HG03025 (cell line): ENCODE results near the gene PKD2L2.

Experiments used
- ATAC-seq: cut with Tn5 transposase; IDR thresholded peaks from one replicate; pipeline ENCODE4 v1.9.1; 2021; ENCODE audit warnings: mild to moderate bottlenecking, moderate library complexity; ENCODE audit not compliant: unreplicated experiment, low FRiP score

PKD2L2 gene

GRCh38 chr5:137880313-137880712 lies 8.9 kb upstream of the PKD2L2 start:
- ATAC-seq = no peak

GRCh38 chr5:137887831-137888230 lies 1.4 kb upstream of the PKD2L2 start:
- no peak for ATAC-seq

GRCh38 chr5:137888466-137888862 lies 793 bp upstream of the PKD2L2 start:
- no peak for ATAC-seq

GRCh38 chr5:137890845-137891244 lies 1.6 kb downstream of the PKD2L2 start:
- no peak for ATAC-seq

- no peak for ATAC-seq
These were observed 2.6 kb downstream of the PKD2L2 start for GRCh38 chr5:137891849-137892248.

- no peak for ATAC-seq
These were observed 5.3 kb downstream of the PKD2L2 start for GRCh38 chr5:137894586-137894985.

GRCh38 chr5:137896560-137896959 lies 7.3 kb downstream of the PKD2L2 start:
- no peak for ATAC-seq

GRCh38 chr5:137899493-137899892 lies 10.2 kb downstream of the PKD2L2 start:
- ATAC-seq = no peak

GRCh38 chr5:137901011-137901817 lies 12.0 kb downstream of the PKD2L2 start:
- no peak for ATAC-seq

GRCh38 chr5:137902408-137903133 lies 13.3 kb downstream of the PKD2L2 start:
- no peak for ATAC-seq

GRCh38 chr5:137914758-137915157 lies 25.5 kb downstream of the PKD2L2 start:
- no peak for ATAC-seq

GRCh38 chr5:137916923-137917322 lies 27.7 kb downstream of the PKD2L2 start:
- no peak for ATAC-seq

- ATAC-seq = no peak
These were observed 32.7 kb downstream of the PKD2L2 start for GRCh38 chr5:137921931-137922330.

- ATAC-seq = no peak
These were observed 34.6 kb downstream of the PKD2L2 start for GRCh38 chr5:137923856-137924255.

- no peak for ATAC-seq
These were observed 43.5 kb downstream of the PKD2L2 start for GRCh38 chr5:137932800-137933199.

- ATAC-seq = no peak
These were observed 44.2 kb downstream of the PKD2L2 start for GRCh38 chr5:137933491-137933911.

- no peak for ATAC-seq
These were observed 45.9 kb downstream of the PKD2L2 start for GRCh38 chr5:137935190-137935589.

- no peak for ATAC-seq
These were observed 46.4 kb downstream of the PKD2L2 start for GRCh38 chr5:137935694-137936093.

- no peak for ATAC-seq
These were observed 48.9 kb downstream of the PKD2L2 start for GRCh38 chr5:137937994-137938750.

GRCh38 chr5:137938751-137939143 lies 49.5 kb downstream of the PKD2L2 start:
- ATAC-seq = no peak

- ATAC-seq = no peak
These were observed 50.1 kb downstream of the PKD2L2 start for GRCh38 chr5:137939331-137939730.
